GM12878 (cell line): ENCODE results near the gene BCAR3. TPM values are rescaled to one million over a fixed set of nuclear protein-coding genes. Genes with fewer than 3 reads are reported as not detected.

Experiments used
- ATAC-seq: fragments of 200-7000 bp; cut with Tn5 transposase; 3 replicates; pipeline ENCODE4 v1.9.1; 2020; ENCODE audit warnings: mild to moderate bottlenecking, moderate library complexity
- BruUV-seq: library from RNA; stranded (reverse); fragments of 400-500 nt; replicated peaks from 2 replicates; lab custom pipeline; 2021; lab: Mats Ljungman, UMichigan
- CTCF ChIA-PET: fragments of 300-600 bp; sonication (Branson Sonifier 250); formaldehyde crosslinking; extraction: SDS; loops from one replicate; lab custom pipeline; 2021; ENCODE audit warnings: inconsistent platforms; lab: Yijun Ruan, JAX
- POLR2A ChIA-PET: fragments of 350-600 bp; formaldehyde crosslinking; extraction: SDS; loops from one replicate; lab custom pipeline; 2021; ENCODE audit warnings: inconsistent platforms; lab: Charles Lee
- RAD21 ChIA-PET: fragments of 300-600 bp; sonication (Branson Sonifier 250); formaldehyde crosslinking; loops from one replicate; lab custom pipeline; 2023; ENCODE audit warnings: antibody characterized with exemption; ENCODE audit not compliant: unreplicated experiment; lab: Charles Lee
- SMC1A ChIA-PET: fragments of 300-600 bp; sonication (Branson Sonifier 250); formaldehyde crosslinking; loops from one replicate; lab custom pipeline; 2023; ENCODE audit not compliant: unreplicated experiment, uncharacterized antibody; lab: Charles Lee
- DNase-seq: peaks from one replicate; pipeline ENCODE4 v3.0.0-alpha.2; 2011; ENCODE audit warnings: low read depth, low spot score
- FAIRE-seq: peaks from 3 replicates; lab custom pipeline; 2011; peaks lifted over from hg19 to GRCh38; lab: Jason Lieb, UNC
- H2AFZ ChIP-seq: 2 replicates; pipeline ENCODE4 v1.6.0; 2011; ENCODE audit warnings: low read depth, low read length, control low read depth; ENCODE audit not compliant: control insufficient read depth
- H3K27ac ChIP-seq: 2 replicates; pipeline ENCODE4 v1.5.1; 2011; ENCODE audit warnings: control low read depth; ENCODE audit not compliant: control insufficient read depth, insufficient read depth
- H3K27me3 ChIP-seq, 2 experiments: replicated peaks in 1 of 2; 2 replicates each; pipeline versions ENCODE4 v1.6.0 to v1.6.1; 2011; ENCODE audit warnings: low read length in 1 of 2; ENCODE audit not compliant: control insufficient read depth in 2 of 2, insufficient read depth in 2 of 2
- H3K36me3 ChIP-seq, 2 experiments: 2 replicates each; pipeline ENCODE4 v1.5.1; 2011; ENCODE audit warnings: low read length in 1 of 2; ENCODE audit not compliant: control insufficient read depth in 2 of 2, insufficient read depth in 2 of 2
- H3K4me1 ChIP-seq: 2 replicates; pipeline ENCODE4 v1.6.1; 2011; ENCODE audit warnings: mild to moderate bottlenecking, low read length, moderate library complexity, mixed read lengths; ENCODE audit not compliant: control insufficient read depth, insufficient read depth
- H3K4me2 ChIP-seq: 2 replicates; pipeline ENCODE4 v1.6.0; 2011; ENCODE audit warnings: control low read depth; ENCODE audit not compliant: control insufficient read depth, insufficient read depth
- H3K4me3 ChIP-seq: fragments of 200-600 bp; sonication (generic); 2 replicates; pipeline ENCODE4 v1.5.1; 2016
- H3K79me2 ChIP-seq: 2 replicates; pipeline ENCODE4 v1.6.0; 2011; ENCODE audit warnings: low read length; ENCODE audit not compliant: control insufficient read depth, insufficient read depth
- H3K9ac ChIP-seq: 2 replicates; pipeline ENCODE4 v1.8.0; 2011; ENCODE audit warnings: low read length, control low read depth, mixed read lengths; ENCODE audit not compliant: control insufficient read depth, insufficient read depth
- H3K9me3 ChIP-seq: replicated peaks from 3 replicates; pipeline ENCODE4 v1.5.1; 2011; ENCODE audit warnings: mild to moderate bottlenecking, low read length; ENCODE audit not compliant: control insufficient read depth, insufficient read depth
- H4K20me1 ChIP-seq: 2 replicates; pipeline ENCODE4 v1.6.0; 2011; ENCODE audit not compliant: control insufficient read depth, insufficient read depth
- BCL11A ChIP-seq: IDR thresholded peaks from 2 replicates; pipeline ENCODE4 v1.6.1; 2011; ENCODE audit warnings: low read depth, low read length
- IRF5 ChIP-seq: fragments of 450-650 bp; IDR thresholded peaks from 2 replicates; pipeline ENCODE4 v1.6.1; 2017; ENCODE audit warnings: borderline replicate concordance
- MAX ChIP-seq: IDR thresholded peaks from 2 replicates; pipeline ENCODE4 v1.6.1; 2012; ENCODE audit warnings: low read depth, low read length, improper control_type of control experiment
- MTA3 ChIP-seq: IDR thresholded peaks from 2 replicates; pipeline ENCODE4 v1.6.1; 2012; ENCODE audit warnings: low read length, inconsistent platforms, borderline replicate concordance
- POLR2AphosphoS5 ChIP-seq: IDR thresholded peaks from 2 replicates; pipeline ENCODE4 v1.6.1; 2011; ENCODE audit warnings: mild to moderate bottlenecking, low read length, inconsistent platforms
- RCOR1 ChIP-seq: conservative IDR thresholded peaks from 2 replicates; pipeline ENCODE4 v1.6.1; 2012; ENCODE audit warnings: low read depth, low read length, improper control_type of control experiment
- SKIL ChIP-seq: fragments of 450-650 bp; IDR thresholded peaks from 2 replicates; pipeline ENCODE4 v1.6.1; 2017; ENCODE audit warnings: mild to moderate bottlenecking, low read depth, inconsistent platforms; ENCODE audit not compliant: poor library complexity, severe bottlenecking
- SREBF2 ChIP-seq: IDR thresholded peaks from 2 replicates; pipeline ENCODE4 v1.6.1; 2012; ENCODE audit warnings: mild to moderate bottlenecking, low read length
- TBL1XR1 ChIP-seq: IDR thresholded peaks from 2 replicates; pipeline ENCODE4 v1.6.1; 2012; ENCODE audit warnings: low read depth, low read length, improper control_type of control experiment
- TCF7 ChIP-seq: IDR thresholded peaks from 2 replicates; pipeline ENCODE4 v1.6.1; 2014; ENCODE audit warnings: antibody characterized with exemption, borderline replicate concordance
- USF1 ChIP-seq: IDR thresholded peaks from 2 replicates; pipeline ENCODE4 v1.6.1; 2011; ENCODE audit warnings: borderline replicate concordance, low read depth, mild to moderate bottlenecking, moderate library complexity, mixed read lengths, low read length; ENCODE audit not compliant: insufficient read depth; ENCODE audit errors: extremely low read length
- WGBS: methylation state at CpG from one replicate; pipeline ENCODE4 v1.1.6; 2016; ENCODE audit warnings: low lambda C conversion rate; ENCODE audit not compliant: insufficient replicate concordance, insufficient coverage; ENCODE audit errors: missing lambda C conversion rate; 5-methylcytosine and 5-hydroxymethylcytosine counted together
- in situ Hi-C: fragments of 300-500 bp; cut with MboI; formaldehyde crosslinking; loops from 9 replicates; pipeline ENCODE4 v1.14.3; 2018; ENCODE audit warnings: mixed read lengths
- intact Hi-C: fragments of 100-400 bp; cut with micrococcal nuclease; formaldehyde crosslinking; loops from one replicate; pipeline ENCODE4 v1.14.2; 2022; ENCODE audit not compliant: unreplicated experiment
- polyA plus RNA-seq, 11 experiments: library from polyadenylated mRNA; depleted of rRNA in 4 of 11; unstranded in 6 of 11; stranded (reverse) in 5 of 11; fragments of >200 nt; fragmentation: Nextera tagmentation in 4 of 11; fragmentation: Illumina TruSeq in 1 of 11; extraction: Ambion mirVana in 4 of 11; extraction: Trizol in 1 of 11; gene quantifications; 1 replicate in 1 of 11; 2 replicates in 10 of 11; pipeline versions ENCODE4 v1.2.1 to v1.2.3, GENCODE V29; 2011 to 2016; ENCODE audit warnings: inconsistent platforms in 2 of 11, missing spikeins in 2 of 11, low read depth in 1 of 11
- total RNA-seq, 4 experiments: library from RNA; depleted of rRNA in 3 of 4; stranded (reverse); fragments of >200 nt in 3 of 4; fragmentation: Illumina TruSeq in 1 of 4; extraction: Trizol in 1 of 4; gene quantifications; 2 replicates each; pipeline versions ENCODE4 v1.2.1 to v1.2.3, GENCODE V29; 2013 to 2021

BCAR3 gene
- total and polyA plus RNA-seq, 10 of the 15 experiments (the other 5 are each of a cell fraction or from before 2014, with no cell fraction given): 1.3 to 6.6 (median 1.8) TPM

GRCh38 chr1:93652323-93652949, 29.2 kb downstream of the BCAR3 start:
- ChIA-PET CTCF (interaction anchor here (0.6 kb wide), 1 partner anchor 182 kb away, joined by 5 read pairs; no protein-coding TSS in a partner anchor), SMC1A (interaction anchor here (0.9 to 1.2 kb wide), 3 partner anchors 15 to 92 kb away, joined by 3 to 4 read pairs (median 3); no protein-coding TSS in a partner anchor), POLR2A (interaction anchor here (0.5 kb wide), 1 partner anchor 320 kb away, joined by 3 read pairs; no protein-coding TSS in a partner anchor), RAD21 (interaction anchor here (2.1 kb wide), 1 partner anchor 23 kb away, joined by 5 read pairs; no protein-coding TSS in a partner anchor)
- Histone ChIP-seq H4K20me1 (no peaks in the 10 kb centered on the region; the same call in 1 of the 2 replicates), H3K4me1 (no peaks in the 10 kb centered on the region), H3K4me2 (no peak overlapping the region), H3K79me2 (no peaks in the 10 kb centered on the region), H3K36me3 (no peaks in the 10 kb centered on the region; a peak in 1 of 4 replicates), H3K27me3 (no peaks in the 10 kb centered on the region; a peak in 1 of 4 replicates), H2AFZ (no peak overlapping the region), H3K9ac (no peak overlapping the region), H3K27ac (no peak overlapping the region), H3K4me3 (no peak overlapping the region), H3K9me3 (no peaks in the 10 kb centered on the region)
- DNase-seq (no peak), FAIRE-seq (no peak), ATAC-seq (no peak)
- in situ Hi-C loops (no loop called here), intact Hi-C loops (no loop called here)
- 51% methylated on average over 7 of the region's 7 CpGs for WGBS
- no TSS peak for BruUV-seq
- no peak for TF ChIP-seq TBL1XR1
- no peak for TF ChIP-seq POLR2AphosphoS5
- TF ChIP-seq IRF5: no peak

- H3K27me3 ChIP-seq: no peaks in the 10 kb centered on the region; a peak in 1 of 4 replicates
- intact Hi-C loops (no loop called here), in situ Hi-C loops (no loop called here)
- H3K79me2 ChIP-seq: no peaks in the 10 kb centered on the region
- H3K4me2 ChIP-seq: no peak overlapping the region
- H3K9me3 ChIP-seq: no peaks in the 10 kb centered on the region
- BruUV-seq: no TSS peak
- H3K4me3 ChIP-seq: no peak overlapping the region
- CTCF ChIA-PET: no interaction called here
- no peaks in the 10 kb centered on the region for H3K4me1 ChIP-seq
- FAIRE-seq (no peak), DNase-seq (no peak), ATAC-seq (no peak)
- H3K27ac ChIP-seq: no peak overlapping the region
- SMC1A ChIA-PET: no interaction called here
- no peaks in the 10 kb centered on the region; a peak in 1 of 4 replicates for H3K36me3 ChIP-seq
- H3K9ac ChIP-seq: no peak overlapping the region
- 77% methylated on average over 8 of the region's 8 CpGs for WGBS
- POLR2A ChIA-PET: no interaction called here
- H4K20me1 ChIP-seq: no peaks in the 10 kb centered on the region; the same call in 1 of the 2 replicates
- H2AFZ ChIP-seq: no peak overlapping the region
- RAD21 ChIA-PET: interaction anchor here (2.1 kb wide), 1 partner anchor 23 kb away, joined by 5 read pairs; no protein-coding TSS in a partner anchor
- TF ChIP-seq BCL11A (no peak), RCOR1 (no peak), USF1 (no peak), MTA3 (no peak), TCF7 (no peak), MAX (no peak), SREBF2 (no peak), SKIL (no peak)
Observed at GRCh38 chr1:93651695-93652094, 29.9 kb downstream of the BCAR3 start.
